ENCODE measurements around the gene VAT1L. TPM values are rescaled to one million over a fixed set of nuclear protein-coding genes. Genes with fewer than 3 reads are reported as not detected.

The VAT1L gene
- total RNA-seq, 3 donors from 2014 or later (not counting 1 experiment from before 2014, with no cell fraction given): not detected

GRCh38 chr16:77949445-77949844 lies 161.1 kb downstream of the VAT1L start:
- Mint-ChIP-seq H3K27me3 (ENCODE audit: low read depth in 2 of 2) (peaks cover 14 to 20% of the 10 kb centered on the region in 2 donors), H3K27ac (no peak overlapping the region), H3K4me3 (no peak overlapping the region), H3K36me3 (no peaks in the 10 kb centered on the region), H3K4me1 (no peaks in the 10 kb centered on the region), H3K9me3 (no peaks in the 10 kb centered on the region)
- no peaks in the 10 kb centered on the region for H3K9me3 ChIP-seq (ENCODE audit: control insufficient read depth, insufficient read depth, low read length)
- no peak for TF ChIP-seq CTCF (IDR thresholded peaks at IDR 0.05)
- intact Hi-C loops (cut with micrococcal nuclease): no loop called here
- H3K36me3 ChIP-seq (ENCODE audit: control insufficient read depth, insufficient read depth, low read length): no peaks in the 10 kb centered on the region
- WGBS (ENCODE audit: insufficient coverage): 76% methylated on average over 2 of the region's 2 CpGs
- no peak overlapping the region for H3K4me3 ChIP-seq (ENCODE audit: low read length)
- H3K27me3 ChIP-seq (ENCODE audit: control insufficient read depth, insufficient read depth, low read length): no peaks in the 10 kb centered on the region
- no peak overlapping the region for H3K27ac ChIP-seq (ENCODE audit: low read length)
- DNase-seq: no peak
- no peak for ATAC-seq
- no peaks in the 10 kb centered on the region for H3K4me1 ChIP-seq (ENCODE audit: control insufficient read depth, insufficient read depth, low read length)

GRCh38 chr16:77951788-77952187 lies 163.4 kb downstream of the VAT1L start:
- H3K9me3 ChIP-seq (ENCODE audit: control insufficient read depth, insufficient read depth, low read length): no peaks in the 10 kb centered on the region
- H3K4me3 ChIP-seq (ENCODE audit: low read length): no peak overlapping the region
- no peaks in the 10 kb centered on the region for H3K4me1 Mint-ChIP-seq
- H3K36me3 ChIP-seq (ENCODE audit: control insufficient read depth, insufficient read depth, low read length): no peaks in the 10 kb centered on the region
- H3K27me3 ChIP-seq (ENCODE audit: control insufficient read depth, insufficient read depth, low read length): no peaks in the 10 kb centered on the region
- TF ChIP-seq CTCF (IDR thresholded peaks at IDR 0.05): no peak
- DNase-seq: no peak
- peaks cover 14 to 27% of the 10 kb centered on the region in 2 donors for H3K27me3 Mint-ChIP-seq (ENCODE audit: low read depth in 2 of 2)
- H3K9me3 Mint-ChIP-seq: no peaks in the 10 kb centered on the region
- no peak for ATAC-seq
- intact Hi-C loops (cut with micrococcal nuclease): no loop called here
- H3K4me1 ChIP-seq (ENCODE audit: control insufficient read depth, insufficient read depth, low read length): no peaks in the 10 kb centered on the region
- no peak overlapping the region for H3K4me3 Mint-ChIP-seq
- no peak overlapping the region for H3K27ac ChIP-seq (ENCODE audit: low read length)
- 8% methylated on average over 2 of the region's 2 CpGs for WGBS (ENCODE audit: insufficient coverage)
- no peaks in the 10 kb centered on the region for H3K36me3 Mint-ChIP-seq
- H3K27ac Mint-ChIP-seq: no peak overlapping the region

GRCh38 chr16:77955127-77955526 lies 166.8 kb downstream of the VAT1L start:
- 72% methylated on average over 8 of the region's 8 CpGs for WGBS (ENCODE audit: insufficient coverage)

More at GRCh38 chr16:77955127-77955526, 166.8 kb downstream of the VAT1L start:
- Mint-ChIP-seq H3K27ac (no peak overlapping the region), H3K4me3 (no peak overlapping the region), H3K9me3 (no peaks in the 10 kb centered on the region), H3K27me3 (ENCODE audit: low read depth in 2 of 2) (peaks cover 9 to 17% of the 10 kb centered on the region in 2 donors), H3K4me1 (no peaks in the 10 kb centered on the region), H3K36me3 (no peaks in the 10 kb centered on the region)
- intact Hi-C loops (cut with micrococcal nuclease): no loop called here
- Histone ChIP-seq H3K27me3 (ENCODE audit: control insufficient read depth, insufficient read depth, low read length) (no peaks in the 10 kb centered on the region), H3K4me1 (ENCODE audit: control insufficient read depth, insufficient read depth, low read length) (no peaks in the 10 kb centered on the region), H3K9me3 (ENCODE audit: control insufficient read depth, insufficient read depth, low read length) (no peaks in the 10 kb centered on the region), H3K27ac (ENCODE audit: low read length) (no peak overlapping the region), H3K4me3 (ENCODE audit: low read length) (no peak overlapping the region), H3K36me3 (ENCODE audit: control insufficient read depth, insufficient read depth, low read length) (no peaks in the 10 kb centered on the region)
- ATAC-seq (no peak), DNase-seq (no peak)
- no peak for TF ChIP-seq CTCF (IDR thresholded peaks at IDR 0.05)
